ENCODE measurements around the gene RAD51AP2. TPM values are rescaled to one million over a fixed set of nuclear protein-coding genes. Genes with fewer than 3 reads are reported as not detected.
"Not testable (repeated sequence)": the region's sequence is repeated elsewhere in the genome, so short reads cannot be mapped to it uniquely, and the experiment has no call there.

The RAD51AP2 gene
- total RNA-seq, 1 experiment from 2014 or later, result not detected

DNA sequence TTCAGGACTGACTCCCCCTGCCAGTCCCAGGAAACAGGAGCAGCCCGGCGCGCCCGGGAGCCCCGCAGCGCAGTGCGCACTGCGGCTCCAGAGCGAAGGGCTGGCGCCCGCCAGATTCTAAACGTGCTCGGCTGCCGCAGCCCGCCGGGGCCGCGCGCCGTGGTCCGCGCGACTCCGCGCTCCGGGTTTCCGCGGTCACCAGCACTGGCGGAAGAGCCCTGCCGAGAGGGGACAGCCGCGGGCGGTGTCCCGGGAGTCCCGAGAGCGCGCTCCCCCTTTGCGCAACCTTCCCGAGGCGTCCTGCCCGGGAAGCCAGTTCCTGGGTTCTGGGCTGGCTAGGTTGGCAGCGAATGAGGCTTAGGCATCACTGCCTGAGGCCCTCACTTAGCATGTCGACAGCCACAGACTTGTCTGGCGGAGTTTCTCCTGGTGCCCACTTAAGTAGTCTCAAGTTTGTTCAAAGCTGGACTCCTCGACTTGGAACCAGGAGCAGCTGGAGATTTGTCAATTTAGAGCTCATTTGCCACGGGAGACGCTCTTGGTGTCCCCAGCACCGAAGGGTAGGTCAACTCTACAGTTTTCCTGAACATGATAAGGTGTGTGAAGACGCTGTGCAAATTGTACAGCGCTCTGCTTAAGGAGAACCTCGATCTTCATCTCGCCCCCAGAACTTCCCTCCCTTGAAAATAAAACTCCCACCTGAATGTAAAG is 20.8 kb upstream of the RAD51AP2 start:
- in situ Hi-C loops (cut with HindIII; ENCODE audit: low sequenced_read_pairs), result no loop called here
- peak; percentile 66 for DNase-seq (ENCODE audit: low spot score)

- peak; percentile 62 for DNase-seq (ENCODE audit: low spot score)
- in situ Hi-C loops (cut with HindIII; ENCODE audit: low sequenced_read_pairs), result no loop called here
Measured at GRCh38 chr2:17538022-17538843, 20.0 kb upstream of the RAD51AP2 start.

DNA sequence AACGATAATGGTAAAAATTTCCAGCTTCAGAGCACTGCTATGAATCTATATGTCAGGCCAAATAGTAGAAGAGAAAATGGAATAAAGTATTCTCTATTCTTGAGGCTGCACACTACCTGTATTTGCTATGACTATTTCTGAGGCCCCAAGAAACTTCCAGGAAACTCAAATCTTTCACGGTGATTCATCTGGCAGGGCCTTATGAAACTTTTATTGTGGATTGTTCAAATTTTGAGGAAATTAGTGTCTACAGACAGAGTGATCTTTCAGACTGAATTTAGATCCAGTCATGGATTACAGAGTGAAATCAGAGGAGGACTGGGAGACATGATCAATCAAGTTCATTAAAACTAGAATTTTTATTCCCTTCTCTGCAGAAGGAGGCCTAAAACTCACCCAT is 18.2 kb upstream of the RAD51AP2 start:
- in situ Hi-C loops (cut with HindIII; ENCODE audit: low sequenced_read_pairs), result no loop called here
- no peak for DNase-seq (ENCODE audit: low spot score)

- in situ Hi-C loops (cut with HindIII; ENCODE audit: low sequenced_read_pairs), result no loop called here
Measured at GRCh38 chr2:17533546-17533945, 15.3 kb upstream of the RAD51AP2 start.

GRCh38 chr2:17529771-17530170 is 11.5 kb upstream of the RAD51AP2 start:
- in situ Hi-C loops (cut with HindIII; ENCODE audit: low sequenced_read_pairs), result no loop called here
- DNase-seq (ENCODE audit: low spot score), result no peak

More at GRCh38 chr2:17533546-17533945, 15.3 kb upstream of the RAD51AP2 start:
- no peak for DNase-seq (ENCODE audit: low spot score)

- no peak for DNase-seq (ENCODE audit: low spot score)
- in situ Hi-C loops (cut with HindIII; ENCODE audit: low sequenced_read_pairs), result no loop called here
Measured at GRCh38 chr2:17522303-17522702, 4.1 kb upstream of the RAD51AP2 start.

GRCh38 chr2:17521621-17522020 is 3.4 kb upstream of the RAD51AP2 start:
- in situ Hi-C loops (cut with HindIII; ENCODE audit: low sequenced_read_pairs), result no loop called here
- no peak for DNase-seq (ENCODE audit: low spot score)

- peak; percentile 1 for DNase-seq (ENCODE audit: low spot score)
- in situ Hi-C loops (cut with HindIII; ENCODE audit: low sequenced_read_pairs), result no loop called here
Measured at GRCh38 chr2:17520761-17521160, 2.5 kb upstream of the RAD51AP2 start.

DNA sequence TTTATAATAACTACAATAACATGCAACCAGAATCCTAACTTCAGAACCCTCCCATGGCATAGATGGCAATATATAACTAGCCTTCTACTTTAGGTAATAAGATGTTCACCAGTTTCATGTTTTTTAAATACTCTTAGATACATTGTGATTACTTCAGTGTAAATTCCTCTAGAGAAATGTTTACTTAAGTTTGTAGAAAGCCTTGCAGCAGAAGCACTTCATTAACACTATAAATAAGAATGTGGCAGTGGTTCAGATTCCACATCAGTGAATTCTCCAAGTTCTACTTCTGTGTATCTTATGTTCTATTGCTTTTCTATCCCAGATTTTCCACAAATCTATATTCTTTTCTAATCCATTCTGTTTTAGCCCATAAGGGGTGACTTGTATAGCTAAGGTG is 1.2 kb upstream of the RAD51AP2 start:
- in situ Hi-C loops (cut with HindIII; ENCODE audit: low sequenced_read_pairs), result no loop called here
- peak; percentile 17 for DNase-seq (ENCODE audit: low spot score)

DNA sequence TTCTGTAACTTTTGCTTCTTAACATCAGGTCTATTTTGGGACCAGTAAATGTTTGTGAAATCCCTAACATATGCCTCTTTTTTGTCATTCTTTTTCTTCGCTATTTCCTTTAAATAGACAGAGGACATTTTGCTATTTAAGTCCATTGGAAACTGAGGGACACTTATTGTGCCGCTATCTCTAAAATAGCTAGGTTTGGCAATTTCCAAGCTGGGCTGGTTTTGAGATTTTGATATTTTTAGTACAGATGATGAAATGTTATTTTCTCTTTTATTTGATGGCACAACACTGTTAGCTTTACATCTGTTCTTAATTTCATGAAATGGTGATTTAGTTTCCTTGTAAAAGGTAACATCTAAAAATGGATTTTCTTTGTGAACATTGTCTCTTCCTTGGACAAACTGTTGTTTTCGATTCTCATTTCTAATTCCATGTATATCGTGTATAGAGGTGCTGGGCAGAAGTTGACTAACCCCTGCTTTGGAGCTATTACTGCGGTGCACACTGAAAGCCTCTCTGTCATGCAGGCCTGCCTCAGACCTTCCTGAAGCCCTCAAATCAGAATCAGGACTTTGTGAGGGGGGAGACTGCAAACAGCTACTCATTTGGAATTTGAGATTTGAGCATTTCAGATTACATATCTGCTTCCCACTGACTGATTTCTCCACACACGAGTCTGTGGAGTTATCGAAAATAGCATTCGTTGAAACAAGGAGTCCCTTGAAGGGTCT is 594 bp downstream of the RAD51AP2 start:
- in situ Hi-C loops (cut with HindIII; ENCODE audit: low sequenced_read_pairs), result no loop called here
- no peak for DNase-seq (ENCODE audit: low spot score)

GRCh38 chr2:17515652-17516051 is 2.6 kb downstream of the RAD51AP2 start:
- in situ Hi-C loops (cut with HindIII; ENCODE audit: low sequenced_read_pairs), result no loop called here
- DNase-seq (ENCODE audit: low spot score), result no peak

GRCh38 chr2:17506736-17507616 is 11.3 kb downstream of the RAD51AP2 start:
- DNase-seq (ENCODE audit: low spot score), result no peak
- in situ Hi-C loops (cut with HindIII; ENCODE audit: low sequenced_read_pairs), result no loop called here

DNA sequence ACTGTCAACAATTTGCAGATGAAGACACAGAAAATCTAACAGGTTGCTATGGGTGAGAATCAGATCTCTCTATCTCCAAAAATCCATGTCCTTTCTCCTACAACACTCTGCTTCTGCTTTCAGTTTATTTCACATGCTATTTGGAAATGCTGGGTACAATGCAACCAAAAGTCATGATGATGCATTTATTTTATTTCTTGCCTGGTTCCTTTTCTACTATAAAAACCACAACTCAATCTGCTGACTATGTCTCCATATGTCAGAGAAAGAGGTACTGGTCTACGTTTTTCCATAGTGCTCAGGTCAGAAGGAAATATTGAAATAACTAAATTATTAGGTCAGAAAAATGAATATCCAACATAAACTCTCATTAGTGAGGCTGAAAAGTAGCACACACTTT is 20.5 kb downstream of the RAD51AP2 start:
- in situ Hi-C loops (cut with HindIII; ENCODE audit: low sequenced_read_pairs), result no loop called here
- no peak for DNase-seq (ENCODE audit: low spot score)

DNA sequence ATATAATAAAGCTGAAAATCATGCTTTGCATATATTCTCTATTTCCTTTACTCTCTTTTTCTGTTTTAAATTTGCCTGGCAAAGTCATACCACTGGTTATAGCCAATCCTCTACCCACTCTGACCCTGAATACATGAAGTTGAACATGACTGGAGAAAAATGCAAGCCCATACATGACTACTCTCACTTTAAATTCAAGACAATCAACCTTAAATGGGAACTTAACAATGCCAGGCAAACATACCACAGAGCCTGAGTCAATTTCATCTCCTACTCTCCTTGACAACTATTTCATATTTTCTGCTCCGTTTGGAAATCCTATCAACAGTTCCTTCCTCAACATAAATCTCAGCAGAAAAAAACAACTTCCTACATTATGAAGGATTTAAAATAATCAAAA is 22.6 kb downstream of the RAD51AP2 start:
- in situ Hi-C loops (cut with HindIII; ENCODE audit: low sequenced_read_pairs), result no loop called here
- DNase-seq (ENCODE audit: low spot score), result no peak

GRCh38 chr2:17490165-17490564 is 28.1 kb downstream of the RAD51AP2 start:
- DNase-seq (ENCODE audit: low spot score); in situ Hi-C loops (cut with HindIII; ENCODE audit: low sequenced_read_pairs): not testable (repeated sequence)

DNA sequence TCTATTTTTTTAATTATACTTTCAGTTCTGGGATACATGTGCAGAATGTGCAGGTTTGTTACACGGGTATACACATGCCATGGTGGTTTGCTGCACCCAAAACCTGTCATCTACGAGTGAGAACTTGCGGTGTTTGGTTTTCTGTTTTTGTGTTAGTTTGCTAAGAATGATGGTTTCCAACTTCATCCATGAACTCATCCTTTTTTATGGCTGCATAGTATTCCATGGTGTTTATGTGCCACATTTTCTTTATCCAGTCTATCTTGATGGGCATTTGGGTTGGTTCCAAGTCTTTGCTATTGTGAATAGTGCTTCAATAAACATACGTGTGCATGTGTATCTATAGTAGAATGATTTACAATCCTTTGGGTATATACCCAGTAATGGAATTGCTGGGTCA is 29.6 kb downstream of the RAD51AP2 start:
- in situ Hi-C loops (cut with HindIII; ENCODE audit: low sequenced_read_pairs); DNase-seq (ENCODE audit: low spot score): not testable (repeated sequence)

DNA sequence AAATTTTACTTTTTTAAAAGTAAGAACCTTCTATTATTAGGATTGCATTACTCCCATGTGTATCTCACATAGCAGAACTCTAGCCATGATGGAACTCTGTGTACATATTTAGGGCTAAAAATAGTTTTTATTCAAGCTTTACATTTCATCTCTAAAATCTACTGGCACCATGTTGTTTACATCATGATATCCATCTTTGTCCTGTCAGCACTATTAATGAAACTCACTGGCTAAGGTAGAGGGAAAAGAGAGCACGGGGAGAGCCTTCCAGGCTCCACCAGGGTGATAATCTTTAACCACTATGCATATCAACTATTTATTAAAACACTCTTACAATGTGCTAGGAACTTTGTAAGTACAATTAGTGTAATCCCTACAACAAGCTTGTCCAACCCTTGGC is 34.7 kb downstream of the RAD51AP2 start:
- in situ Hi-C loops (cut with HindIII; ENCODE audit: low sequenced_read_pairs), result no loop called here
- no peak for DNase-seq (ENCODE audit: low spot score)

- in situ Hi-C loops (cut with HindIII; ENCODE audit: low sequenced_read_pairs), result no loop called here
- DNase-seq (ENCODE audit: low spot score), result no peak
Measured at GRCh38 chr2:17482651-17483050, 35.6 kb downstream of the RAD51AP2 start.

- in situ Hi-C loops (cut with HindIII; ENCODE audit: low sequenced_read_pairs), result no loop called here
Measured at GRCh38 chr2:17479875-17480274, 38.4 kb downstream of the RAD51AP2 start.

More at GRCh38 chr2:17479875-17480274, 38.4 kb downstream of the RAD51AP2 start:
- no peak for DNase-seq (ENCODE audit: low spot score)
